HG02678 (cell line): ENCODE measurements around the gene PILRB.
"Not testable (repeated sequence)": the region's sequence is repeated elsewhere in the genome, so short reads cannot be mapped to it uniquely, and the experiment has no call there.

Experiments
- ATAC-seq: cut with Tn5 transposase; IDR thresholded peaks from one replicate; pipeline ENCODE4 v1.9.1; 2021; ENCODE audit warnings: mild to moderate bottlenecking, moderate library complexity; ENCODE audit not compliant: unreplicated experiment

PILRB gene

DNA sequence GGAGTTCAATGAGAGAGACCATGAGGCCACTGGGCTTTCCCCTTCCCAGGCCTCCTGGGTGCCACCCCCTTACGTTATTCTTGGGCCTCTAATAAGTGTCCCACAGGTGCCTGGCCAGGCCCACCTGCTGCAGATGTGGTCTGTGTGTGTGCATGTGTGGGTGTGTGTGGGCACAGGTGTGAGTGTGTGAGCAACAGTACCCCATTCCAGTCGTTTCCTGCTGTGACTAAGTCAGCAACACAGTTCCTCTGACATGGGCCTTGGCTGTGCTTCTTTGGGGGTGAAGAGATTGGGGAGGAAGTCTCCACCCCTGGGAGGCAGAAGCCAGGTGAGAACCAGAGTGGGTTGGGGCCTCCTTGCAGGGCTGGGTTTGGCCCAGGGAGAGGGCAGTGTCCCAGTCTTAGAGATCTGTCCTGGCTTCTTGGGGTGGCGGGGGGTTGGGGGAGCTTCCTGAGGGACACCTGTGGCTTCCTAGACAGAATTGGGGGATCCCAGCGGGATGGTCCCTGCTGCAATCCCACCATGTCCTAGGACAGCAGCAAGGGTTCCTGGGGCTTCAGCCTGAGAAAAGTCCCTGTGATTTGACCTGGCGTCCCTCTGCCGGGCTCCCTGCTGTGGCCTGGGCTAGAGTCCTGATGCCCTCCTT lies 4.1 kb upstream of the PILRB start:
- no peak for ATAC-seq

DNA sequence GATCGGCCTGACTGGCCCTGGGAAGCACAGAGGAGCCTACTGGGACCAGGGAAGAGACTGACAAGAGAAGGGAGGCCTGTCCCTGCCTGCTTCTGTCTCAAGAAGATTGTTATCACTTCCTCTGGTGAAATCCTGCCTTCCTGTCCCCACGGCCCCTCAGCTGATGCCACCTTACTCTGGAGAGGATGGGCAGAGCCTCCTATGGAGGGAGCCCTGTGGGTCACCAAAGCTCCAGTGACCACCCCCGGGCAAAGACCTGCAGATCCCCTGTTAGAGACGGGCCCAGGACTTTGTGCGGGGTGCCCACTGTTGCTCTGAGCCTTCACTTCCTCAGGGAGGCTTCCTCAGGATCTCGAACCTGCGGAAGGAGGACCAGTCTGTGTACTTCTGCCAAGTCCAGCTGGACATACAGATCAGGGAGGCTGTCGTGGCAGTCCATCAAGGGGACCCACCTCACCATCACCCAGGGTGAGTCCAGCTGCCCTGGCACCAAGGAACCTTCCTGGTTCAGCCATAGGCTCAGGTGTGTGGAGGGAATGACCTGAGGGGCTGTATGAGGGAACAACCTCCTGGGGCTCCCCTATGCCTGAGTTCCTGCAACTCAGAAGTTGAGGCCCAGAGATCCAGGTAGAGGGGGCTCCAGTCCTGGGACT lies 1.4 kb upstream of the PILRB start:
- ATAC-seq = no peak

DNA sequence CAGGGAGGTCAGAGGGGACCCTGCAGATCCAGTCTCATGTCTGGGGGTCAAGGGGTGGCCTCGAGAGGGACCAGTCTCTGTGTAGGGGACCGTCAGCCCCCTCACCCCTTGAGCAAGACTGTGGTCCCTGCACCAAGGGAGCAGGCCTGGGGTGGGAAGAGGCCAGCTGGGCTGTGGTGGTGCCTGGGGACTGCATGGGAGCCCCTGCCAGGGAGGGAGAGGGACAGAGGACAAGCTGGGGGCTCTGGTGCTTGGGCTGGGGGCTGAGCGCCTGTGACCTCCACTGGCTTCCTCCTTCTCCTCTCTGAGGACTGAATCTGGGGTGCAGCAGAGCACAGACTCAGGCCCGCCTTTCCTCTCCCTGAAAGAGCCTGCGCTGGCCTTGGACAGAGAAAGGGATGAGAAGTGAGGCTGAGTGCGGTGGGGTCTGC lies 771 bp upstream of the PILRB start:
- no peak for ATAC-seq

DNA sequence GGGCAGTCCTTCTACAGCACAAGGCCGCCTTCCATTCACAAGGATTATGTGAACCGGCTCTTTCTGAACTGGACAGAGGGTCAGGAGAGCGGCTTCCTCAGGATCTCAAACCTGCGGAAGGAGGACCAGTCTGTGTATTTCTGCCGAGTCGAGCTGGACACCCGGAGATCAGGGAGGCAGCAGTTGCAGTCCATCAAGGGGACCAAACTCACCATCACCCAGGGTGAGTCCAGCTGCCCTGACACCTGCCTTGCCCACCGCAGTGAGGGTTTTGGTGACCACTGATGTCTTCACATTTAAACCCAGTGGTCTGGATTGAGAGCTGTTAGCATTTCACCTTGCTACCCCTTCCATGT lies 918 bp downstream of the PILRB start:
- ATAC-seq = no peak

DNA sequence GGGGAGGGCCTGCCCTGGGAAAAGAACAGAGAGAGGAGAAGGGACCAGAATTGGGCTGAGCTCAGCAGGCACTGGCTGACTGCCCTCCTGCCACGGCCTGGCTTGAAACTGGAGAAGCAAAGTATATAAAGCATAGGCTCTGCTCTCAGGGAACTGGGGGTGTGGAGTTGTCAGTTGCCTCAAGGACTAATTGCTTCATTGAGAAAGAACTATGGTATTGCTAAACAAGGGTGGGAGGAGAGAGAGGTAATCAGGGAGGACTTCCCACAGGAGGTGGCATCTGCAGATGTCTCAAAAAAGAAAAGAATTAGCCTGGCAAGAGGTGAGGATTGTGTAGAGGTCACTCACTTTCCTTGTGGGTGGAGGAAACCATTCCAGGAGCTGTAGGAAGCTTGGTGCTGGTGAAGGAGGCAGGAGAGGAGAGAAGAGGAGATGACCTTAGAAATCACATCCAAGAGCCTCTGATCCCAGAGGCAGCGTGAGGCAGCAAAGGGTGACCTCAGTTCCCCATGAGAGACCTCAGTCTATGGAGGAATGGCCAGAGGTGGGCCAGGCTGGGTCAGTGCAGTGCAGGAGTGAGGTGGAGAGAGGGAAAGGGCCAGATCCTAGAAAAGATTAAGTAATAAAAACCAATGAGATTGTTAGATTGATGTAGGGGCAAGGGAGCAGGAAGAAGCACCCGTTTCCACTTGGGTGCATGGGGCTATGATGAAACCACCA lies 2.4 kb downstream of the PILRB start:
- no peak for ATAC-seq

DNA sequence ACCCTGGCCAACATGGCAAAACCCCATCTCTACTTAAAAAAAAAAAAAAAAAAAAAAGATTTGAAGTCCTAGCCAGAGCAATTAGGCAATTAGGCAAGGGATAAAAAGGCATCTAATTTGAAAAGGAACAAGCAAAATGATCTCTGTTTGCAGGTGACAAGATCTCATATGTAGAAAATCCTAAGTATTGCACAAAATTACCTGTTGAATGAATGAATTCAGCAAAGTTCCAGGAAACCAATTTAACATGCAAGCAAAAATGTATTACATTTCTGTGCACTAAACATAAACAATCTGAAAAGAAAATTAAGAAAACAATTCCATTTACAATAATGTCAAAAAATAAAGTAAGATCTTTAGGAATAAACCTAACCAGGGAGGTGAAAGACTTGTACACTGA lies 5.2 kb downstream of the PILRB start:
- no peak for ATAC-seq

DNA sequence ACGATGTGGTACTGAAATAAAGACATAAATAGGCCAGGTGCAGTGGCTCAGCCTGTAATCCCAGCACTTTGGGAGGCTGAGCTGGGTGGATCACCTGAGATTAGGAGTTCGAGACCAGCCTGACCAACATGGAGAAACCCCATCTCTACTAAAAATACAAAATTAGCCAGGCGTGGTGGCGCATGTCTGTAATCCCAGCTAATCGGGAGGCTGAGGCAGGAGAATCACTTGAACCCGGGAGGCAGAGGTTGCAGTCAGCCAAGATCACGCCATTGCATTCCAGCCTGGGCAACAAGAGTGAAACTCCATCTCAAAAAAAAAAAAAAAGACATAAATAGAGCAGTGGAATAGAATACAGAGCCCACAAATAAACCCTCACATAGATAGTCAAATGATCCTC lies 5.9 kb downstream of the PILRB start:
- not testable (repeated sequence) for ATAC-seq

DNA sequence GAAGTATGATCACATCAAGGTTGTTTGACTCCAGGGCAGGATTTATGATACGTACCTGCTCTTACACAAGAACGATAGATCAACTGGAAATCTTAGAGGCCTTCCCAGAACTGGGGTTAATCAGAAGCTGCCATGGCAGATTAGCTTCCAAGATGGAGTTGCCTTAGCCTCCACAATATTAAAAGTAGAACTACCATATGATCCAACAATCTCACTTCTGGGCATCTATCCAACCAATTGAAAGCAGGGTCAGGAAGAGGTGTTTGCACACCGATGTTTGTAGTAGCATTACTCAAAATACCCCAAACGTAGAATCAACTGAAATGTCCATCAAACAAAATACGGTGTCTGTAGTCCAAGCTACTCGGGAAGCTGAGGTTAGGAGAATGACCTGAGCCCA lies 6.6 kb downstream of the PILRB start:
- ATAC-seq = no peak

DNA sequence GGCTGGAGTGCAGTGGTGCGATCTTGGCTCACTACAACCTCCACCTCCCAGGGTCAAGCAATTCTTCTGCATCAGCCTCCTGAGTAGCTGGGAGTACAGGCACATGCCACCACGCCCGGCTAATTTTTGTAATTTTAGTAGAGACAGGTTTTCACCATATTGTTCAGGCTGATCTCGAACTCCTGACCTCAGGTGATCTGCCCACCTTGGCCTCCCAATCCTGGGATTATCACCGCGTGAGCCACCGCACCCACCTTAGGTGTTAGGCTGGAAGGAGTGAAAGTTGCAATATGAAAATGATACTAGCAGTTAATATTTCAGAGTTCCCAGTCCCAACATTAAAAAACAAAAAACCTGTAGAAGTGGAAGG lies 8.1 kb downstream of the PILRB start:
- ATAC-seq = not testable (repeated sequence)

DNA sequence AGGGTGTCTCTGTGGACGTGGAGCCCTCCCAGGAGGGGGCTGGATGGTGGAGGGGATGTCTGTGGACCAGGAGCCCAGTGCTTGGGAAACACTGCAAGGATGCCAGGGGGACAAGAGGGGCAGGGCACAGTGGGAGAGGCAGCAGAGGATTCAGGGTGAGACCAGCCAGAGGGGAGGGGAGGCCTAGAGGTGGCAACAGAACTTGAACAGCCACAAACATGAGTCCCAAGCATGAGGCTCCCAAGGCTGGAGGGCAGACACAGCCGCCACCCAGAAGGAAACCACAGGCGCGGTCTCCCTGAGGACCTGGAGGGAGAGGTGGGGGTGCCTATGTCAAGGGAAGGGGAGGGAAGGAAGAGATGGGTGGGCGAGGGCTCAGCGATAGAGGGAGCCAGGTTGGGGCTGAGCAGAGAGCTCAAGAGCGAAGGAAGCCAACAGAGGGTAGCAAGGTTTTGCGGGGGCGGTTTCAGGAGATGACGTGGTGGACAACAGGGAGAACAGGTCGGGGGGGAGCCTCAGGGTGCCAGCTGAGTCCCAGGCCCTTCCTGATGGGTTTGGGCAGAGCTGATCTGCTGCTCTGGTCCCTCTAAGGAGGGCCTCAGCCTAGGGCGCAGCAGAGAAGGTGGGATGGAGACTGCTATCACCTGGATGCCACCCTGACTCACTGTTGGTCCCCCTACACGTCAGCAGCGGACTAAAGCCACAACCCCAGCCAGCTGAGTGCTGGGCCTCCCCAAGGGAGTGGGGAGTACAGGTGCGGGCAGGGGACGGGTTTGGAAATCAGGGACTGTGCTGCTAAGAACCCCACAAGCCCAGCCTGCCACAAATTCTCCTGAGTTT lies 8.7 kb downstream of the PILRB start:
- no peak for ATAC-seq

DNA sequence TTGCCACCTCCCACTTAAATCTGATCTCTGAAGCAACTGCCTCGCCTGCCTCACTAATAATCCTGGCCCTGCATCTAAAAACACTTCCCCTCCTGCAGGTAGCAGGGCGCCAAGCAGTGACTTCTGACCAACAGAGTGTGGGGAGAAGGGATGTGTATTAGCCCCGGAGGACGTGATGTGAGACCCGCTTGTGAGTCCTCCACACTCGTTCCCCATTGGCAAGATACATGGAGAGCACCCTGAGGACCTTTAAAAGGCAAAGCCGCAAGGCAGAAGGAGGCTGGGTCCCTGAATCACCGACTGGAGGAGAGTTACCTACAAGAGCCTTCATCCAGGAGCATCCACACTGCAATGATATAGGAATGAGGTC lies 9.3 kb downstream of the PILRB start:
- ATAC-seq = no peak

DNA sequence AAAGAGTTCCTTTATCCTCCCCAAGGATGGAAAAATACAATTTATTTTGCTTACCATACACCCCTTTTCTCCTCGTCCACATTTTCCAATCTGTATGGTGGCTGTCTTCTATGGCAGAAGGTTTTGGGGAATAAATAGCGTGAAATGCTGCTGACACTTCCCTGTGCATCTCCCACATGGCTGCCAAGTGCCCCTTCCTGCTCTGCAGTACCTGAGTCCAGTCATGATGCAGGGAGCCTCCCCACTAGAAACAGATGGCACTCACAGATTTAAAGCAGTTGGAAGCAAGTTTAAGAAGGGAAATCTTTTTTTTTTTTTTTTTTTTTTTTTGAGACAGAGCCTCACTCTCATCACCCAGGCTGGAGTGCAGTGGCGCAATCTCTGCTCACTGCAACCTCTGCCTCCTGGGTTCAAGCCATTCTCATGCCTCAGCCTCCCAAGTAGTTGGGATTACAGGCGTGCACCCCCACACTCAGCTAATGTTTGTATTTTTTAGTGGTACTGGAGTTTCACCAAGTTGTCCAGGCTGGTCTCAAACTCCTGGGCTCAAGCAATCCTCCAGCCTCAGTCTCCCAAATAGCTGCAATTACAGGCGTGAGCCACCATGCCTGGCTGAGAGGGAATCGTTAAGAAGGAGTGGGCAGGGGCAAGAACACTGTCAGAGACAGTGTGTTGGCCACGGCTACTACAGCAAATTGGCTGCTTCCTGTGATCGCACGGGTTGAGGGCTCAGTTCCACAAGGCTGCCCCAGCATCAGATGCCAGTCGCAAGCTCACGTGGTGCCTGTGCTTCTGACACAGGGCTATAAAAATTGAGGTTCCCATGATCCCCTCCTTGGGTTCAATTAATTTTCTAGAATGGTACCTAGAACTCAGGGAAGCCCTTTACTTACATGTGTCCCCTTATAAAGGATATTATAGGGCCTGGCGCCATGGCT lies 10.0 kb downstream of the PILRB start:
- no peak for ATAC-seq

DNA sequence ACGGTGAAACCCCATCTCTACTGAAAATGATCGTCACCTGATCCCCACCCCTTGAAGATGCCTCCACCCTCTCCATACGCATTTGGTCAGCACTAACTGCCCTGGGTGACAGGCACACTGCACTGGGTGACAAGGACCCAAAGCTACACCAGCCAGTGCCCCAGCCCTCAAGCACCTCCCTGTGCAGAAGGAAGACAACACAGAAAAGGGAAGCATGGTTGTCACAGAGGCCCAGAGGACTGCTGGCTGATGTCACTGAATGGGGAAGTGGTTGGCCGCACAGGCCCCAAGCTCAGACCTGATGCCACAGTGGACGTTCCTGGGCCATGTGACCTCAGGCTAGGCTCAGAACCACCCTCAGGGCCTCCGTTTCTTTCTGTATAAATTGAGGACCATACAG lies 11.2 kb downstream of the PILRB start:
- ATAC-seq = peak; percentile 58

DNA sequence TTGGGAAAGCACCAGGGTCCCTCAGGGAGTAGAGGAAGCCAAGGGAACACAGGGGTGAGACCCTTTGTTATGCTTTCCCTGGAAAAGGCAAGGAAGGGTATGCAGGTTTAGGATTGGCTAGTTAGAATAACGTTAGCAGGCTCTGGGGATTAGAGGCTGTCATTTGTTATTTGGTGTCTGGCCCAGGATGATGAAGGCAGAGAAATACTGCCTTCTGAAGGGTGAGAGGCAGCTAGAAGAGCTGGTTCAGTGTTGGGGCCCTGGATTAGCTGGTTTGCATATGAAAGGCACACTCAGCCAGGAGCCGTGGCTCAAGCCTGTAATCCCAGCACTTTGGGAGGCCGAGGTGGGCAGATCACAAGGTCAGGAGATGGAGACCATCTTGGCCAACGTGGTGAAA lies 12.4 kb downstream of the PILRB start:
- no peak for ATAC-seq

DNA sequence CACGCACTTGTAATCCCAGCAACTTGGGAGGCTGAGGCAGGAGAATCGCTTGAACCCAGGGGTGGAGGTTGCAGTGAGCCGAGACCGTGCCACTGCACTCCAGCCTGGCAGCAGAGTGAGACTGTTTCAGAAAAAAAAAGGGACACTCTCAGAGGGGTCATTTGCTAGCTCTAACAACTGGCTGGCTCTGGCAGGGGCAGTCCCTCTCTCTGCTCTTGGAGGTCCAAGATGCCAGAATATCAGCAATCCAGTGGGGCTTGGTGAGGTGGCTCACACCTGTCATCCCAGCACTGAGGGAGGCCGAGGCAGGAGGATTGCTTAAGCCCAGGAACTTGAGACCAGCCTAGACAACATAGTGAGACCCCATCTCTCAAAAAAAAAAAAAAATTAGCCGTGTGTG lies 12.8 kb downstream of the PILRB start:
- no peak for ATAC-seq

DNA sequence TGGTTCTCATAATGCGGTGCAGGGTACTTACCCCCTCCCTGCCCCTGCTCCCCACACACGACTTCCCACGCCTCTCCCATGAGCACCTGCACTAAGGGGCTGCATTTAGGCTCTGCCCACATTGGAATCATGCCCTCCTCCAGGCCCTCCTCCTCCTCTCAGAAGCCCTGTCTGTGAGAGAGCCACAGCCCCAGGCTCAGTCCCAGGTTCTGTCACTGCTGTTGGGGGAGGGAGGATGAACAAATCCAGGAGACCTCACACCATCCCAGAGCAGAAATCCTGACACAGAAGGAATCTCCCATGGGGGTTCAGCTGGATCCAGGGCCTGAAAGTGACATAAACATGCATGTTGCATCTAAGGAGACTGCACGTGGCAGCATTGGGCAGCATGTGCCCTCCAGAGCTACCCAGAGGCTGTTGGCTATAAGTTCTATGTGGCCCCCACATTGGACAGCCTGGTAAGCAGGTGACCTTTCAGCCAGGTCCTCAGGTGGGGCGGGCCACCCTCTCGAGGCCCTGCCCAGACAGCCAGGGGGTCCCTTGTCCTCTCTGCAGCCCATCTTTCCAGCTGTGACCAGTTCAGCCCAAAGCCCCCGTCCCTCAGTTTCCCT lies 13.7 kb downstream of the PILRB start:
- ATAC-seq = no peak

DNA sequence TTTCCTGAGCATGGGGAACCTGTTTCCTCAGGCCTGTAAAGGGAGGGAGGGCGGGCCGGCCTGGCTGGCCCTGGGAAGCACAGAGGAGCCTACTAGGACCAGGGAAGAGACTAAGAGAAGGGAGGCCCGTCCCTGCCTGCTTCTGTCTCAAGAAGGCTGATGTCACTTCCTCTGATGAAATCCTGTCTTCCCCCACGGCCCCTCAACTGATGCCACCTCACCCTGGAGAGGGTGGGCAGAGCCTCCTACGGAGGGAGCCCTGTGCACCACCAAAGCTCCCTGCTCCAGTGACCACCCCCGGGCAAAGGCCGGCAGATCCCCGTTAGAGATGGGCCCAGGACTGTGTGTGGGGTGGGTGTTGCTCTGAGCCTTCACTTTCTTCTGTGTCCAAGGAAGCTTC lies 14.3 kb downstream of the PILRB start:
- no peak for ATAC-seq

DNA sequence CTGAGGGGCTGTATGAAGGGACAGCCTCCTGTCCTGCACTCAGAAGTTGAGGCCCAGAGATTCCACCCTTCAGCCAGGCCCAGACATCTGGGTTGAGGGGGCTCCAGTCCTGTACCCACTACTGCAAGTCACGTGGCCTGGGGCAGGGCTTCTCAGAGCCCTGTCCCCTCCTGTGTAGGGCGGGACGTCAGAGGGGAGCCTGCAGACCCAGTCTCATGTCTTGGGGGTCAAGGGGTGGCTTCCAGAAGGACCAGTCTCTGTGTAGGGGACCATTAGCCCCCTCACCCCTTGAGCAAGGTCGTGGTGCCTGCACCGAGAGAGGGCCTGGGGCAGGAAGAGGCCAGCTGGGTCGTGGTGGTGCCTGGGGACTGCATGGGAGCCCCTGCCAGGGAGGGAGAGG lies 14.8 kb downstream of the PILRB start:
- ATAC-seq = no peak

DNA sequence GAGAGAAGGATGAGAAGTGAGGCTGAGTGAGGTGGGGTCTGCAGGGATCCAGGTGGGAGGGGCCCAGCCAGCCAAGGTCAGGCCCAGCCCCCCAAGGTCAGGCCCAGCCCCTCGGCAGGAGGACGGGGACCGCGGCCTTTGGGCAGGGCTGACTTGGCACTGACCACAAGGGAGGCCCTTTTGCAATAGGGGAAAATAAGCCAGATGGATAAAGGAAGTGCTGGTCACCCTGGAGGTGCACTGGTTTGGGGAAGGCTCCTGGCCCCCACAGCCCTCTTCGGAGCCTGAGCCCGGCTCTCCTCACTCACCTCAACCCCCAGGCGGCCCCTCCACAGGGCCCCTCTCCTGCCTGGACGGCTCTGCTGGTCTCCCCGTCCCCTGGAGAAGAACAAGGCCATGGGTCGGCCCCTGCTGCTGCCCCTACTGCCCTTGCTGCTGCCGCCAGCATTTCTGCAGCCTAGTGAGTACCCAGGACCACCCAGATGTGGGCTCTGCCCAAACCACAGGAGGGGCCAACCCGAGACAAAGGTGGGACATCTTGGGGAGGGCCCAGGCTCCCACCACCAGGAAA lies 15.4 kb downstream of the PILRB start, which contains the start of gene PILRA:
Gene PILRA (plus strand): TSS at position 227 of the 571 bp plus-strand sequence. CDS start 170 bp downstream, at position 397.
- ATAC-seq = no peak
